HepG2 (cell line): Measurements from ENCODE around the gene FNDC3B. TPM values are rescaled to one million over a fixed set of nuclear protein-coding genes. Genes with fewer than 3 reads are reported as not detected.

ENCODE experiments used
- ATAC-seq: fragments of 200-7000 bp; cut with Tn5 transposase; 3 replicates; pipeline ENCODE4 v1.9.1; 2020; ENCODE audit warnings: mild to moderate bottlenecking, moderate library complexity
- BruUV-seq: library from RNA; stranded (reverse); fragments of 400-500 nt; replicated peaks from 2 replicates; lab custom pipeline; 2021; lab: Mats Ljungman, UMichigan
- CTCF ChIA-PET: fragments of 300-600 bp; formaldehyde crosslinking; extraction: SDS; loops from one replicate; lab custom pipeline; 2021; ENCODE audit warnings: low total read pairs, inconsistent platforms, low intra/inter-chr PET ratio; lab: Yijun Ruan, JAX
- POLR2A ChIA-PET: fragments of 350-600 bp; sonication (Branson Sonifier 250); formaldehyde crosslinking; loops from one replicate; lab custom pipeline; 2020; ENCODE audit warnings: antibody characterized with exemption, inconsistent platforms; lab: Yijun Ruan, JAX
- DNase-seq: peaks from one replicate; pipeline ENCODE4 v3.0.0-alpha.2; 2015; ENCODE audit warnings: low spot score
- FAIRE-seq: peaks from 3 replicates; lab custom pipeline; 2011; peaks lifted over from hg19 to GRCh38; lab: Jason Lieb, UNC
- H2AFZ ChIP-seq: one replicate; pipeline ENCODE4 v1.6.1; 2011; ENCODE audit warnings: low read length, inconsistent platforms
- H3K27ac ChIP-seq: fragments of 300-600 bp; 3 replicates; pipeline ENCODE4 v1.8.0; 2011; ENCODE audit warnings: mixed run types, mild to moderate bottlenecking, mixed read lengths, low read length, inconsistent platforms; ENCODE audit not compliant: insufficient read depth; ENCODE audit errors: extremely low read length
- H3K27me3 ChIP-seq, 2 experiments: fragments of 200-600 bp in 1 of 2; 2 replicates in 1 of 2; 3 replicates in 1 of 2; pipeline versions ENCODE4 v1.6.0 to v1.8.0; 2011; ENCODE audit warnings: low read length in 2 of 2, mild to moderate bottlenecking in 2 of 2, moderate library complexity in 2 of 2, inconsistent platforms in 1 of 2; ENCODE audit not compliant: insufficient read depth in 2 of 2, control insufficient read depth in 1 of 2
- H3K36me3 ChIP-seq, 2 experiments: fragments of 200-600 bp in 1 of 2; replicated peaks in 1 of 2; 2 replicates in 1 of 2; 3 replicates in 1 of 2; pipeline versions ENCODE4 v1.5.1 to v1.8.0; 2011; ENCODE audit warnings: low read length in 2 of 2, inconsistent platforms in 1 of 2; ENCODE audit not compliant: insufficient read depth in 2 of 2, control insufficient read depth in 1 of 2
- H3K4me1 ChIP-seq: 2 replicates; pipeline ENCODE4 v1.5.1; 2012; ENCODE audit warnings: low read length, inconsistent platforms; ENCODE audit not compliant: insufficient read depth
- H3K4me2 ChIP-seq: 2 replicates; pipeline ENCODE4 v1.6.0; 2011; ENCODE audit warnings: low read depth, low read length, inconsistent platforms
- H3K4me3 ChIP-seq, 3 experiments: fragments of 200-600 bp in 1 of 3; sonication (generic), shearing (Covaris generic) in 1 of 3; replicated peaks in 1 of 3; 2 replicates each; pipeline ENCODE4 v1.5.1; 2011 to 2016; ENCODE audit warnings: low read length in 3 of 3, inconsistent platforms in 2 of 3, low read depth in 2 of 3, mild to moderate bottlenecking in 2 of 3, control low read depth in 1 of 3, mixed read lengths in 1 of 3; ENCODE audit not compliant: insufficient read depth in 1 of 3
- H3K79me2 ChIP-seq: one replicate; pipeline ENCODE4 v1.6.1; 2011; ENCODE audit warnings: low read length, inconsistent platforms; ENCODE audit not compliant: insufficient read depth
- H3K9ac ChIP-seq: 2 replicates; pipeline ENCODE4 v1.6.0; 2011; ENCODE audit warnings: mild to moderate bottlenecking, low read depth, low read length, inconsistent platforms; ENCODE audit not compliant: insufficient read depth
- H3K9me3 ChIP-seq: 2 replicates; pipeline ENCODE4 v1.5.1; 2012; ENCODE audit warnings: mild to moderate bottlenecking, low read length
- H4K20me1 ChIP-seq: 2 replicates; pipeline ENCODE4 v1.6.0; 2011; ENCODE audit warnings: inconsistent platforms, mild to moderate bottlenecking, low read length, moderate library complexity; ENCODE audit not compliant: insufficient read depth
- AGO2 ChIP-seq: fragments of 200-400 bp; formaldehyde crosslinking; optimal IDR thresholded peaks from 2 replicates; pipeline ENCODE3; 2017; ENCODE audit warnings: mild to moderate bottlenecking, low read depth, low read length, moderate library complexity
- ETS1 ChIP-seq: sonication (generic); formaldehyde crosslinking; IDR thresholded peaks from 2 replicates; pipeline ENCODE4 v1.4.0; 2020; ENCODE audit warnings: missing genetic modification reagents
- HDAC1 ChIP-seq: sonication (generic); formaldehyde crosslinking; IDR thresholded peaks from 2 replicates; pipeline ENCODE4 v1.5.1; 2020; ENCODE audit warnings: mild to moderate bottlenecking, missing genetic modification reagents
- POLR2G ChIP-seq: fragments of 200-400 bp; formaldehyde crosslinking; IDR thresholded peaks from 2 replicates; pipeline ENCODE4 v1.6.1; 2018; ENCODE audit warnings: mild to moderate bottlenecking, low read depth, low read length, moderate library complexity
- RBM22 ChIP-seq: fragments of 200-400 bp; formaldehyde crosslinking; optimal IDR thresholded peaks from 2 replicates; pipeline ENCODE3; 2017; ENCODE audit warnings: mild to moderate bottlenecking, low read length, moderate library complexity
- REXO4 ChIP-seq: sonication (generic); formaldehyde crosslinking; IDR thresholded peaks from 2 replicates; pipeline ENCODE4 v1.8.0; 2022; ENCODE audit warnings: missing genetic modification reagents, mild to moderate bottlenecking, borderline replicate concordance
- WGBS: methylation state at CpG from one replicate; pipeline ENCODE4 v1.1.6; 2017; ENCODE audit warnings: low lambda C conversion rate; 5-methylcytosine and 5-hydroxymethylcytosine counted together
- in situ Hi-C: cut with HindIII; loops from 2 replicates; pipeline ENCODE4 v1.10.0; 2017; ENCODE audit warnings: low pct_unique_long_range_greater_than_20kb; ENCODE audit not compliant: extremely low pct_ligation_motif_present
- intact Hi-C: fragments of 100-400 bp; cut with micrococcal nuclease; formaldehyde crosslinking; loops from one replicate; pipeline ENCODE4 v1.10.0; 2022; ENCODE audit not compliant: unreplicated experiment
- polyA plus RNA-seq, 8 experiments: library from polyadenylated mRNA; depleted of rRNA in 3 of 8; stranded (reverse) in 7 of 8; unstranded in 1 of 8; fragments of >200 nt; fragmentation: Illumina TruSeq in 4 of 8; extraction: Trizol in 4 of 8; gene quantifications; 2 replicates each; pipeline versions ENCODE4 v1.2.1 to v1.2.3, GENCODE V29; 2011 to 2016; ENCODE audit warnings: low read depth in 4 of 8, missing spikeins in 1 of 8, mixed read lengths in 1 of 8; ENCODE audit not compliant: insufficient read depth in 1 of 8
- total RNA-seq, 5 experiments: library from RNA; depleted of rRNA; stranded (reverse); fragments of >200 nt; fragmentation: Illumina TruSeq; extraction: Trizol; gene quantifications; 2 replicates each; pipeline ENCODE4 v1.2.3, GENCODE V29; 2016; ENCODE audit warnings: low read depth in 1 of 5

The FNDC3B gene
- total and polyA plus RNA-seq, 2 of the 13 experiments (the other 11 are each of a cell fraction or from before 2014, with no cell fraction given) = 74.8 to 103 TPM

GRCh38 chr3:172279974-172280373, 240.6 kb downstream of the FNDC3B start:
- no peaks in the 10 kb centered on the region for H3K9me3 ChIP-seq
- H3K27ac ChIP-seq = no peak overlapping the region
- WGBS = 98% methylated on average over 8 of the region's 8 CpGs
- peaks cover 20 to 85% of the 10 kb centered on the region in 2 experiments for H3K36me3 ChIP-seq
- no peak overlapping the region for H3K4me2 ChIP-seq
- no TSS peak for BruUV-seq
- CTCF ChIA-PET = no interaction called here
- no peak overlapping the region for H3K9ac ChIP-seq
- H4K20me1 ChIP-seq = peaks cover 95% of the 10 kb centered on the region
- DNase-seq (no peak), ATAC-seq (no peak), FAIRE-seq (no peak)
- TF ChIP-seq REXO4 (CRISPR knock-in tag) (no peak), ETS1 (no peak), RBM22 (peak; percentile 91), POLR2G (0 out of 2 replicates have a peak, but pooled peaks have one; percentile 22)
- H3K79me2 ChIP-seq = peaks cover 87% of the 10 kb centered on the region
- POLR2A ChIA-PET = no interaction called here
- no peak overlapping the region for H3K4me3 ChIP-seq
- H2AFZ ChIP-seq = no peak overlapping the region
- H3K4me1 ChIP-seq = peaks cover 72% of the 10 kb centered on the region
- in situ Hi-C loops (no loop called here), intact Hi-C loops (no loop called here)
- no peaks in the 10 kb centered on the region for H3K27me3 ChIP-seq

- DNase-seq (no peak), ATAC-seq (no peak)
- no peak overlapping the region for H3K4me3 ChIP-seq
- H4K20me1 ChIP-seq = peaks cover 95% of the 10 kb centered on the region
- no peak overlapping the region for H3K9ac ChIP-seq
- CTCF ChIA-PET = no interaction called here
- no peak for TF ChIP-seq HDAC1 (CRISPR knock-in tag)
- peak; percentile 24 for TF ChIP-seq AGO2
- TF ChIP-seq, all 625 proteins: peak for 1
- POLR2A ChIA-PET = no interaction called here
- H3K36me3 ChIP-seq = peaks cover 21 to 85% of the 10 kb centered on the region in 2 experiments
- no peak overlapping the region for H2AFZ ChIP-seq
- H3K27ac ChIP-seq = no peak overlapping the region
- H3K27me3 ChIP-seq = no peaks in the 10 kb centered on the region
- H3K4me1 ChIP-seq = peaks cover 77% of the 10 kb centered on the region
- peaks cover 87% of the 10 kb centered on the region for H3K79me2 ChIP-seq
- no peak overlapping the region for H3K4me2 ChIP-seq
- H3K9me3 ChIP-seq = no peaks in the 10 kb centered on the region
- WGBS = 100% methylated on average over 1 of the region's 1 CpG
- no TSS peak for BruUV-seq
- no peak for FAIRE-seq
- in situ Hi-C loops = no loop called here
- intact Hi-C loops = no loop called here
These were observed 241.2 kb downstream of the FNDC3B start for GRCh38 chr3:172280406-172281051.
